ENCODE data around the gene SCUBE3.

Gene SCUBE3

DNA sequence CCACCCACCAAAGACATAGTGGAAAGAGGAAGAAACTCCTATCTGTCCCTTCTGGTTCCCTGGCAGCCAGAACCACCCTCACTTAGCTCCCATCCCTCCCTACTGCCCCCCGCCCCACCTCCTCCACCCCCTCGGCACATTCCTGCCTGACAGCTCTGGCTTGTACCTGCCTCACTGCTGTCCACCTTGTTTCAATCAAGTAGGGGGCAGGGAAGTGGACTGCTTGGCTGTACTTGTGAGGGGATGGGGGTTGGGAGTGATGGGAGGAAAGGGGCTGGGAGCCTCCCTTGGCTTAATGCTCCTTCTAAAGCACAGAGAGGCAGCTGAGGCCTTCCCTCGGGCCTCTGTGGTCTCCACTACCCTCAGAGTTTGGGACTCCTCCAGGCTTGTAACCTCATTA is 23.7 kb downstream of the SCUBE3 start:
- Histone ChIP-seq H2AFZ (ENCODE audit: low read depth, low read length) (no peak overlapping the region), H4K20me1 (ENCODE audit: insufficient read depth, low read length) (peaks cover 25% of the 10 kb centered on the region), H3K36me3 (ENCODE audit: insufficient read depth, low read length) (no peaks in the 10 kb centered on the region; the same call in 1 of the 2 replicates), H3K79me2 (ENCODE audit: insufficient read depth, low read length) (no peaks in the 10 kb centered on the region), H3K9me3 (ENCODE audit: insufficient read depth, low read length, severe bottlenecking) (no peaks in the 10 kb centered on the region), H3K27me3 (ENCODE audit: insufficient read depth, low read length, poor library complexity) (no peaks in the 10 kb centered on the region), H3K4me3 (ENCODE audit: low read depth in 1 of 2, low read length in 2 of 2) (no peak overlapping the region), H3K9ac (ENCODE audit: low read depth, low read length) (no peak overlapping the region), H3K4me2 (ENCODE audit: insufficient read depth, low read length) (no peak overlapping the region), H3K27ac (ENCODE audit: low read length) (no peak overlapping the region), H3K4me1 (ENCODE audit: insufficient read depth, low read length) (no peaks in the 10 kb centered on the region)
- DNase-seq = no peak
- no peak for ATAC-seq (ENCODE audit: insufficient read depth, low read depth)
- TF ChIP-seq, protein P1, sequence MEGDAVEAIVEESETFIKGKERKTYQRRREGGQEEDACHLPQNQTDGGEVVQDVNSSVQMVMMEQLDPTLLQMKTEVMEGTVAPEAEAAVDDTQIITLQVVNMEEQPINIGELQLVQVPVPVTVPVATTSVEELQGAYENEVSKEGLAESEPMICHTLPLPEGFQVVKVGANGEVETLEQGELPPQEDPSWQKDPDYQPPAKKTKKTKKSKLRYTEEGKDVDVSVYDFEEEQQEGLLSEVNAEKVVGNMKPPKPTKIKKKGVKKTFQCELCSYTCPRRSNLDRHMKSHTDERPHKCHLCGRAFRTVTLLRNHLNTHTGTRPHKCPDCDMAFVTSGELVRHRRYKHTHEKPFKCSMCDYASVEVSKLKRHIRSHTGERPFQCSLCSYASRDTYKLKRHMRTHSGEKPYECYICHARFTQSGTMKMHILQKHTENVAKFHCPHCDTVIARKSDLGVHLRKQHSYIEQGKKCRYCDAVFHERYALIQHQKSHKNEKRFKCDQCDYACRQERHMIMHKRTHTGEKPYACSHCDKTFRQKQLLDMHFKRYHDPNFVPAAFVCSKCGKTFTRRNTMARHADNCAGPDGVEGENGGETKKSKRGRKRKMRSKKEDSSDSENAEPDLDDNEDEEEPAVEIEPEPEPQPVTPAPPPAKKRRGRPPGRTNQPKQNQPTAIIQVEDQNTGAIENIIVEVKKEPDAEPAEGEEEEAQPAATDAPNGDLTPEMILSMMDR (IDR thresholded peaks at IDR 0.05; ENCODE audit: borderline replicate concordance, extremely low read depth, low read length, poor library complexity, severe bottlenecking) = no peak
- no peak for TF ChIP-seq EZH2 (IDR thresholded peaks at IDR 0.05; ENCODE audit: borderline replicate concordance, low read depth, low read length, severe bottlenecking)

DNA sequence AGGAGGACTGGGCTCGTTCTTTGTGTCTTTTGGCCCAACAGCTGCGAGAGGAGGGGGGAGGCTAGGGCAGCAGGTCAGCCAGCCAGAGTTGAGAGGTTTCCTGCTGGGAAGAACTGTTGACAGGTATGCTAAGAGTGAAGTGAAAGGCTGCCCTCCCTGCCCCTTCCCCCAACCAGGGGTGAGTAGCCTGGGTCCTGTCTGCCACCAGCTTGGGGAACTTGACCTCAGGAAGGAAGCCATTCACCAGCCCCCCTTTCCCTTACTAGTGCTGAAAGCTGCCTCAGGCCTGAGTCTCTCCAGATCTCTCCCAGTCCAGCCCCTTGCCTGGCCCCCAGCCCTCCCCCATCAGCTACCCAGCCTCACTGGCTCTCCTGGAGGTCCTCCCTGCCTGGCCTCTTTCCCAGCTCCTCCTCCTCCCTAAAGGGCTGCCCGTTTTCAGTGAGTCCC is 25.1 kb downstream of the SCUBE3 start:
- no peak for TF ChIP-seq EZH2 (IDR thresholded peaks at IDR 0.05; ENCODE audit: borderline replicate concordance, low read depth, low read length, severe bottlenecking)
- TF ChIP-seq, protein P1 (IDR thresholded peaks at IDR 0.05; ENCODE audit: borderline replicate concordance, extremely low read depth, low read length, poor library complexity, severe bottlenecking) = no peak
- H3K9ac ChIP-seq (ENCODE audit: low read depth, low read length) = no peak overlapping the region
- no peak overlapping the region for H3K4me2 ChIP-seq (ENCODE audit: insufficient read depth, low read length)
- H3K27ac ChIP-seq (ENCODE audit: low read length) = no peak overlapping the region
- H3K4me3 ChIP-seq (ENCODE audit: low read depth in 1 of 2, low read length in 2 of 2) = no peak overlapping the region
- no peak for DNase-seq
- no peaks in the 10 kb centered on the region; the same call in 1 of the 2 replicates for H3K36me3 ChIP-seq (ENCODE audit: insufficient read depth, low read length)
- no peaks in the 10 kb centered on the region for H3K9me3 ChIP-seq (ENCODE audit: insufficient read depth, low read length, severe bottlenecking)
- H3K79me2 ChIP-seq (ENCODE audit: insufficient read depth, low read length) = no peaks in the 10 kb centered on the region
- no peak overlapping the region for H2AFZ ChIP-seq (ENCODE audit: low read depth, low read length)
- ATAC-seq (ENCODE audit: insufficient read depth, low read depth) = no peak
- peaks cover 30% of the 10 kb centered on the region; the same call in 1 of the 2 replicates for H4K20me1 ChIP-seq (ENCODE audit: insufficient read depth, low read length)
- H3K27me3 ChIP-seq (ENCODE audit: insufficient read depth, low read length, poor library complexity) = no peaks in the 10 kb centered on the region
- no peaks in the 10 kb centered on the region for H3K4me1 ChIP-seq (ENCODE audit: insufficient read depth, low read length)

DNA sequence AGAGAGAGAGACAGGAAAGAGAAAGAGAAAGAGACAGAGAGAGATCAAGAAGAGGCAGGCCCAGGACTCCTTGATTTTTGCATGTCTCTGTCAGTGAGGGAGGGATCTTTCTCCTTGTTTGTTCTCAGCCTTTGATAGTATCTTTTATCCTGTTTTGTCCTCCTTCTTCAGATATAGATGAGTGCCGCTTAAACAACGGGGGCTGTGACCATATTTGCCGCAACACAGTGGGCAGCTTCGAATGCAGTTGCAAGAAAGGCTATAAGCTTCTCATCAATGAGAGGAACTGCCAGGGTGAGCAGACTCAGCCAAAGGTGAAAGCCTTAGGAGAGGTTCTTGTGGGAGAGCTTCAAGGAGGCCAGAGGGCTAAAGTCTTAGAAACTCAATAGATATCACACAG is 25.8 kb downstream of the SCUBE3 start:
- Histone ChIP-seq H3K27me3 (ENCODE audit: insufficient read depth, low read length, poor library complexity) (no peaks in the 10 kb centered on the region), H3K79me2 (ENCODE audit: insufficient read depth, low read length) (no peaks in the 10 kb centered on the region), H3K9me3 (ENCODE audit: insufficient read depth, low read length, severe bottlenecking) (no peaks in the 10 kb centered on the region), H2AFZ (ENCODE audit: low read depth, low read length) (no peak overlapping the region), H4K20me1 (ENCODE audit: insufficient read depth, low read length) (peaks cover 30% of the 10 kb centered on the region; the same call in 1 of the 2 replicates), H3K4me2 (ENCODE audit: insufficient read depth, low read length) (no peak overlapping the region), H3K4me1 (ENCODE audit: insufficient read depth, low read length) (no peaks in the 10 kb centered on the region), H3K36me3 (ENCODE audit: insufficient read depth, low read length) (peaks cover 3% of the 10 kb centered on the region), H3K27ac (ENCODE audit: low read length) (no peak overlapping the region), H3K9ac (ENCODE audit: low read depth, low read length) (no peak overlapping the region), H3K4me3 (ENCODE audit: low read depth in 1 of 2, low read length in 2 of 2) (no peak overlapping the region)
- no peak for TF ChIP-seq EZH2 (IDR thresholded peaks at IDR 0.05; ENCODE audit: borderline replicate concordance, low read depth, low read length, severe bottlenecking)
- TF ChIP-seq, protein P1 (IDR thresholded peaks at IDR 0.05; ENCODE audit: borderline replicate concordance, extremely low read depth, low read length, poor library complexity, severe bottlenecking) = no peak
- DNase-seq (no peak), ATAC-seq (ENCODE audit: insufficient read depth, low read depth) (no peak)
